Esophagus muscularis mucosa (tissue), 4 donors: ENCODE data around the gene JMJD7. TPM values are rescaled to one million over a fixed set of nuclear protein-coding genes. Genes with fewer than 3 reads are reported as not detected.

Experiments
- DNase-seq: peaks from one replicate; pipeline ENCODE4 v3.0.0-alpha.2; 2017; ENCODE audit errors: extremely low spot score
- H3K27ac ChIP-seq, 4 donors: fragments of 200-600 bp; sonication (generic); replicated peaks in 1 of 4; 1 replicate in 3 of 4; 2 replicates in 1 of 4; pipeline ENCODE4 v1.5.1; 2016 to 2019; ENCODE audit warnings: mild to moderate bottlenecking in 1 of 4
- H3K27me3 ChIP-seq, 4 donors: fragments of 200-600 bp; sonication (generic); one replicate each; pipeline versions ENCODE4 v1.5.1 to v1.6.0; 2016 to 2019
- H3K36me3 ChIP-seq, 4 donors: fragments of 200-600 bp; sonication (generic); one replicate each; pipeline ENCODE4 v1.5.1; 2016 to 2019
- H3K4me1 ChIP-seq, 4 donors: fragments of 200-600 bp; sonication (generic); one replicate each; pipeline ENCODE4 v1.5.1; 2016 to 2019
- H3K4me3 ChIP-seq, 4 donors: fragments of 200-600 bp; sonication (generic); 1 replicate in 2 of 4; 2 replicates in 2 of 4; pipeline ENCODE4 v1.5.1; 2016 to 2019; ENCODE audit warnings: mild to moderate bottlenecking in 4 of 4, moderate library complexity in 1 of 4
- H3K9me3 ChIP-seq, 4 donors: fragments of 200-600 bp; sonication (generic); 1 replicate in 3 of 4; 2 replicates in 1 of 4; pipeline ENCODE4 v1.5.1; 2016 to 2019
- EP300 ChIP-seq: sonication (generic); formaldehyde crosslinking; IDR thresholded peaks from one replicate; pipeline ENCODE4 v1.6.1; 2017; ENCODE audit warnings: antibody characterized with exemption
- POLR2A ChIP-seq: fragments of 450-650 bp; IDR thresholded peaks from one replicate; pipeline ENCODE4 v1.6.1; 2017; ENCODE audit warnings: antibody characterized with exemption, moderate library complexity, mild to moderate bottlenecking, low read depth
- POLR2AphosphoS5 ChIP-seq, 2 donors: sonication (generic); formaldehyde crosslinking; IDR thresholded peaks; one replicate each; pipeline ENCODE4 v1.6.1; 2017; ENCODE audit warnings: antibody characterized with exemption in 2 of 2
- WGBS: methylation state at CpG from one replicate; pipeline ENCODE4 v1.1.5; 2018; 5-methylcytosine and 5-hydroxymethylcytosine counted together
- intact Hi-C: fragments of 100-400 bp; cut with DNase I; formaldehyde crosslinking; loops from one replicate; pipeline ENCODE4 v1.15.1; 2023
- total RNA-seq, 4 donors: library from RNA; depleted of rRNA; stranded (reverse); fragments of >200 nt; gene quantifications; one replicate each; pipeline versions ENCODE4 v1.1.0 to v1.2.1, GENCODE V29; 2016
- TF ChIP-seq, protein P1 (sequence below), 3 experiments: fragments of 200-600 bp in 2 of 3; fragments of 450-650 bp in 1 of 3; sonication (generic) in 2 of 3; IDR thresholded peaks; one replicate each; pipeline ENCODE4 v1.5.1; 2017 to 2019; ENCODE audit warnings: antibody characterized with exemption in 3 of 3, mild to moderate bottlenecking in 2 of 3, moderate library complexity in 1 of 3

Gene JMJD7
- total RNA-seq, 4 donors from 2014 or later, result 6.2 to 9.6 (median 7.5) TPM

DNA sequence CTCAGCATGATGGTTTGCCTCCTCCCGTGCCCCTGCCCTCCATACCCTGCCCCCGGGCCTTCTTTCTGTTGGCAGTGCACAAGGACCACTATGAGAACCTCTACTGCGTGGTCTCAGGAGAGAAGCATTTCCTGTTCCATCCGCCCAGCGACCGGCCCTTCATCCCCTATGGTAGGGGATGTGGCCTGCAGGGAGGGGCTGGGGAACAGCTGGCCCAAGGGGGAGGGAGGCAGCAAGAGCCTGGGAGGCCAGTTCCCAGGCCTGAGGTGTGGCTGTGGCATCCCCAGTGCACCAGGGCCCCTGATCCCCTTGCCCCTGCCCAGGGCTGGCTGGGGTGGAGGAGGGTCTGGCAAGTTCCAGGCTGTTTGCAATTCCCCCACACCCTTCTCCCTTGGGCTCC, 8.2 kb downstream of the JMJD7 start:
- DNase-seq, result no peak
- Histone ChIP-seq H3K9me3 (no peaks in the 10 kb centered on the region), H3K4me1 (peaks cover 0 to 6% (median 2%) of the 10 kb centered on the region in 4 donors), H3K27me3 (no peaks in the 10 kb centered on the region), H3K36me3 (peaks cover 4 to 72% (median 40%) of the 10 kb centered on the region in 4 donors), H3K4me3 (no peak overlapping the region), H3K27ac (no peak overlapping the region)
- 91% methylated on average over 6 of the region's 6 CpGs for WGBS
- intact Hi-C loops, result no loop called here
- TF ChIP-seq POLR2A (no peak), POLR2AphosphoS5 (IDR thresholded peaks at IDR 0.05) (no peak), EP300 (no peak)
- TF ChIP-seq, protein P1, sequence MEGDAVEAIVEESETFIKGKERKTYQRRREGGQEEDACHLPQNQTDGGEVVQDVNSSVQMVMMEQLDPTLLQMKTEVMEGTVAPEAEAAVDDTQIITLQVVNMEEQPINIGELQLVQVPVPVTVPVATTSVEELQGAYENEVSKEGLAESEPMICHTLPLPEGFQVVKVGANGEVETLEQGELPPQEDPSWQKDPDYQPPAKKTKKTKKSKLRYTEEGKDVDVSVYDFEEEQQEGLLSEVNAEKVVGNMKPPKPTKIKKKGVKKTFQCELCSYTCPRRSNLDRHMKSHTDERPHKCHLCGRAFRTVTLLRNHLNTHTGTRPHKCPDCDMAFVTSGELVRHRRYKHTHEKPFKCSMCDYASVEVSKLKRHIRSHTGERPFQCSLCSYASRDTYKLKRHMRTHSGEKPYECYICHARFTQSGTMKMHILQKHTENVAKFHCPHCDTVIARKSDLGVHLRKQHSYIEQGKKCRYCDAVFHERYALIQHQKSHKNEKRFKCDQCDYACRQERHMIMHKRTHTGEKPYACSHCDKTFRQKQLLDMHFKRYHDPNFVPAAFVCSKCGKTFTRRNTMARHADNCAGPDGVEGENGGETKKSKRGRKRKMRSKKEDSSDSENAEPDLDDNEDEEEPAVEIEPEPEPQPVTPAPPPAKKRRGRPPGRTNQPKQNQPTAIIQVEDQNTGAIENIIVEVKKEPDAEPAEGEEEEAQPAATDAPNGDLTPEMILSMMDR (IDR thresholded peaks at IDR 0.05), result no peak

DNA sequence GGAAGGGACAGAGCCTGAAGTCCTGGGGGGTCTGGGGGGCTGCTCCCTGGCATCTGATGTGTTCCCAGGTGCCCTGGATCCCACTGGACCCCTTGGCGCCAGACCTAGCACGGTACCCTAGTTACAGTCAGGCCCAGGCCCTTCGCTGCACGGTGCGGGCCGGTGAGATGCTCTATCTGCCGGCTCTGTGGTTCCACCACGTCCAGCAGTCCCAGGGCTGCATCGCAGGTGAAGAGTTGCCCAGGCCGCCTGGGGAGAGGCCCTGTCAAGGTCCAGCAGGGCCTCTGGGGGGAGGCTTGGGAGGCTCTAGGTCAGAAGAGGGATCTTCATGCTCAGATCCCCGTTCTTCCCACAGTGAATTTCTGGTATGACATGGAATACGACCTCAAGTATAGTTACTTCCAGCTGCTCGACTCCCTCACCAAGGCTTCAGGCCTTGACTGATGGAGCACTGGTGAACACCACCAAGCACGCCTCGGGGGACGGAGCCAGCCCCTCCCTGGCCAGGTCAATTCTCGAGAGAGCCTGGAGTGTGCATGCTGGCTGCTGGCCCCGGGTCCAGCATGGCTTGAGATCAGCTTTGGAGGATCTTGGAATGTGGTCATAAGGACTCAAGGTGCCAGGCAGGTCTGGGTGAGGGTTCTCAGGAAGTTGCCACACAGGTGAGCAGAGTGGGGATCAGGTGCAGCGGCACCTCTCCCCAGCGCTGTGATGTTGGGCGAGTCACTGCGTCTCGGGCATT, 9.0 kb downstream of the JMJD7 start:
- TF ChIP-seq EP300, result no peak
- TF ChIP-seq, protein P1 (IDR thresholded peaks at IDR 0.05), result no peak
- no peak for TF ChIP-seq POLR2A
- no peak for TF ChIP-seq POLR2AphosphoS5 (IDR thresholded peaks at IDR 0.05)
- no peak for DNase-seq
- H3K27ac ChIP-seq, result no peak overlapping the region
- H3K4me1 ChIP-seq, result peaks cover 0 to 6% (median 2%) of the 10 kb centered on the region in 4 donors
- H3K27me3 ChIP-seq, result no peaks in the 10 kb centered on the region
- intact Hi-C loops, result no loop called here
- H3K4me3 ChIP-seq, result no peak overlapping the region
- 92% methylated on average over 10 of the region's 23 CpGs for WGBS
- H3K9me3 ChIP-seq, result no peaks in the 10 kb centered on the region
- H3K36me3 ChIP-seq, result peaks cover 4 to 72% (median 45%) of the 10 kb centered on the region in 4 donors

DNA sequence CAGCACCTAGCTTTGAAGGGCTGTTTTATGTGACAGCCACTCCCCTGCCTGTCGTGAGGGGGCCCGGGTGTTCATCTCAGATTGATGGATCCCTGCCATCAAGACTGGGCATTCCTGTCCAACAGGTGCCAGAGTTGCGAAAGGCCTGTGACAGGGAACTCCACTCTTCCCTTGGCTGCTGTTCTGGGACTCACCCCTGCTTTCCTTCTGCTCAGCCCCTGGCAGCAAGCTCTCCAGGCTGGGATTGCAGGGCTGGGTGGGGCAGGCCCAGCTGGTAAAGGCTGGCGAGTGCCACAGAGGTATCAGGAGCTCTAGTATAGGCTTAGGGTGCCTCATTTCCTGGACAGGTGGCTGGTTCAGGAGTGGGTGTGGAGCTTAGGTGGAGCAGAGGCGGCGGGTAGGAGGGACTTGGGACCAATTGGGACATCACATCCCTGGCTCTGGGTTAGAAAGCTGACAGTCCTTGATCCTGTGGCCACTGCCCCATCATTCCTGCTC, 10.6 kb downstream of the JMJD7 start, which contains the start of gene PLA2G4B:
Gene PLA2G4B, plus strand, starts transcription at position 448 of the 498 bp plus-strand sequence. CDS start 67 bp downstream, outside the sequence.
- no peak for TF ChIP-seq POLR2A
- TF ChIP-seq, protein P1 (IDR thresholded peaks at IDR 0.05), result no peak
- TF ChIP-seq EP300, result no peak
- Histone ChIP-seq H3K4me3 (no peak within 1 kb of the TSS), H3K36me3 (peaks cover 7 to 76% (median 49%) of the 10 kb centered on the region in 4 donors), H3K27me3 (no peaks in the 10 kb centered on the region), H3K9me3 (no peaks in the 10 kb centered on the region), H3K27ac (no peak within 1 kb of the TSS), H3K4me1 (peaks cover 0 to 6% (median 0%) of the 10 kb centered on the region in 4 donors)
- WGBS, result 100% methylated on average over 2 of the region's 6 CpGs
- intact Hi-C loops, result no loop called here
- no peak for DNase-seq

DNA sequence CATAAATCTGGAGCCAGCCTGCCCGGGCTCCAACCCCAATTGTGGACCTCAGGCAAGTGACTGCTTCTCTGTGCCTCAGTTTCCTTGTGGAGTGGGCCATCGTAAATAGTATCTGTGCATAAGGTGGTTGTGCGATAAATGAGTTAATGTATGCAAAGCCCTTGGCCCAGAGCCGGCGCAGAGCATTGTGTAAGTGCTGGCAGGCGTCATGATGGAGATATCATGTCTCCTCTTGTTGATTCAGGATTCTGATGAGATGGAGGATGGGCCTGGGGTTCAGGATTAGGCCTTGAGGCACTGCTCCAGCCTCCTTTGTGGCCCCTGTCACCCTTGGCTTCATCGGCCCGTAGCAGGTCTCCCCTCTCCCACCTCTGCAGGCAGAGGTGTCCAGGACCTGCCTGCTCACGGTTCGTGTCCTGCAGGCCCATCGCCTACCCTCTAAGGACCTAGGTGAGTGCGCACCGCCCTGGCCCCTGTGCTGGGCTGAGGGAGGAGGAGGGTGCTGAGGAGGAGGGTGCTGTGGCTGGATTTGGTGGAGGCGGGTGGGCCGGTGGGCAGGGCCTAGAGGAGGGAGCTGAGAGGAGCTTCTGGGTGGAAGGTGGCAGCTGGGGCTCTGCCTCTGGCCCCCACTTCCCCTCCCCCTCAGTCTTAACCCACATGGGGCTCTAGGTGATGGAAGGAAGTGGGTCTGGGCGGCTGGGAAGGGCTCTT, 12.0 kb downstream of the JMJD7 start:
- Histone ChIP-seq H3K27ac (no peak overlapping the region), H3K9me3 (no peaks in the 10 kb centered on the region), H3K27me3 (no peaks in the 10 kb centered on the region), H3K4me1 (peaks cover 0 to 6% (median 0%) of the 10 kb centered on the region in 4 donors), H3K36me3 (peaks cover 16 to 82% (median 61%) of the 10 kb centered on the region in 4 donors), H3K4me3 (no peak overlapping the region)
- no peak for TF ChIP-seq POLR2A
- no peak for TF ChIP-seq POLR2AphosphoS5 (IDR thresholded peaks at IDR 0.05)
- TF ChIP-seq EP300, result no peak
- TF ChIP-seq, protein P1 (IDR thresholded peaks at IDR 0.05), result no peak
- intact Hi-C loops, result no loop called here
- DNase-seq, result no peak
- WGBS, result 92% methylated on average over 16 of the region's 16 CpGs
